Activated CD8-positive, alpha-beta memory T cell treated with anti-CD3 and anti-CD28 coated beads for 36 hours (primary cell): ENCODE measurements around the gene ASIC1. TPM values are rescaled to one million over a fixed set of nuclear protein-coding genes. Genes with fewer than 3 reads are reported as not detected.

Experiments
- CTCF ChIA-PET: fragments of 350-600 bp; sonication (Branson Sonifier 250); formaldehyde crosslinking; loops from one replicate; lab custom pipeline; 2021; ENCODE audit warnings: antibody characterized with exemption; lab: Charles Lee
- POLR2A ChIA-PET: fragments of 350-600 bp; sonication (Branson Sonifier 250); formaldehyde crosslinking; loops from one replicate; lab custom pipeline; 2021; ENCODE audit warnings: antibody characterized with exemption; lab: Charles Lee
- total RNA-seq, 2 experiments: library from RNA; stranded (reverse); gene quantifications; one replicate each; pipeline ENCODE4 v1.2.3, GENCODE V29; 2021

Gene ASIC1
- total RNA-seq, 2 experiments from 2014 or later, result 11.1 to 13.3 TPM

- CTCF ChIA-PET, result interaction anchor here (0.6 to 4.0 kb wide), 6 partner anchors 19 to 571 kb away, joined by 3 to 41 read pairs (median 9); partner anchors contain the start of gene CERS5
- POLR2A ChIA-PET, result interaction anchor here (0.7 kb wide), 1 partner anchor 1120 kb away, joined by 8 read pairs; no protein-coding TSS in a partner anchor
Measured at GRCh38 chr12:50109319-50109718, 51.9 kb downstream of the ASIC1 start.

GRCh38 chr12:50110127-50110761, 52.8 kb downstream of the ASIC1 start:
- POLR2A ChIA-PET, result interaction anchor here (0.6 to 0.8 kb wide), 2 partner anchors 26 to 1200 kb away, joined by 3 to 4 read pairs; no protein-coding TSS in a partner anchor
- CTCF ChIA-PET, result interaction anchor here (0.9 to 4.0 kb wide), 14 partner anchors 10 to 205 kb away, joined by 3 to 41 read pairs (median 7); partner anchors contain the start of gene CERS5

DNA sequence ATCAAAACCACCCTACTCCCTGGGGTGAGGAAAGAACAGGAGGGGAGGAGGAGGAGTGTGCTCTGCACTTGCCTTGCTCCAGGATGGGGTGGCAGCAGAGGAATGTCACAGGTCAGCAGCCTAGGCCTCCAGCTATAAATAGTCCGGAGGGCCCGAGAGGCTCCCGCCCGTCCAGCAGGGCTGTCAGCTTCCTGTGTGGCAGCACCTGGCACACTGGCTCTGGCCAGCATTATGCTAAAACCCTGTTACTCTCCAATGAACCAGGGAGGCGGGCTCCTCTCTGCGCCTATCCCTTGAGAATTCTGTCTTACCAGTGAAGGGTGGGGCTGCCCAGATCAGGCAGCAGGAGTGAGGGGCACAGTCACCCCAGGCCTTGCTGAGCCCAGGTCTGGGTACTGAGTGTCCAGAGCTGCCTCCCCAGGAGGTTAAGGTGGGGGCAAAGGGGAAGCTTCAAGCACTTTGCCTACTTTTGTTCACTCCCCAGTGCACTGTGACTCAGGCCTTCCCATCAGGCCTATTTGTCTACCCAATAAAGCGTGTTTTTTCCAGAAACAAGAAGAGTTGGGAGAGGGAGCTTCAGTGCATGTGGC, 53.5 kb downstream of the ASIC1 start:
- ChIA-PET CTCF (interaction anchor here (0.6 to 4.0 kb wide), 30 partner anchors 8 to 205 kb away, joined by 3 to 41 read pairs (median 4); partner anchors contain the start of genes CERS5 and SMARCD1), POLR2A (interaction anchor here (0.6 to 1.9 kb wide), 3 partner anchors 26 to 1200 kb away, joined by 3 to 25 read pairs (median 4); partner anchors contain the start of gene CERS5)

DNA sequence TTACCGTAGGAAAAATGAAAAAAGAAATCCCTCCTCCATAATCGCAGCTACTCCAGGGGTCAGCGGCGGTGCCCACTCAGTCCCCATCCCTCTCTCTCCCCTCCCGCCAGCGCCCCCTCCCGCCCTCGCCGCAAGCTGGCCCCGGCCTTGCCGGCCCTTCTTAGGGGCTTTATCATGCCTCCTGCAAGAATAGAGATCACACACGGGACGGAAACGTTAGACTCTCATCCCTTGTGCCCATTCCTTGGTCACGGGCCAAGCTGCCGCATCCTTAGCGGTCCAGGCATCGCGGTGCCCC, 53.9 kb downstream of the ASIC1 start:
- CTCF ChIA-PET, result interaction anchor here (0.6 to 4.0 kb wide), 33 partner anchors 9 to 204 kb away, joined by 3 to 41 read pairs (median 4); partner anchors contain the start of genes CERS5 and SMARCD1
- POLR2A ChIA-PET, result interaction anchor here (0.8 to 1.9 kb wide), 5 partner anchors 9 to 56 kb away, joined by 3 to 25 read pairs (median 5); partner anchors contain the start of gene CERS5

DNA sequence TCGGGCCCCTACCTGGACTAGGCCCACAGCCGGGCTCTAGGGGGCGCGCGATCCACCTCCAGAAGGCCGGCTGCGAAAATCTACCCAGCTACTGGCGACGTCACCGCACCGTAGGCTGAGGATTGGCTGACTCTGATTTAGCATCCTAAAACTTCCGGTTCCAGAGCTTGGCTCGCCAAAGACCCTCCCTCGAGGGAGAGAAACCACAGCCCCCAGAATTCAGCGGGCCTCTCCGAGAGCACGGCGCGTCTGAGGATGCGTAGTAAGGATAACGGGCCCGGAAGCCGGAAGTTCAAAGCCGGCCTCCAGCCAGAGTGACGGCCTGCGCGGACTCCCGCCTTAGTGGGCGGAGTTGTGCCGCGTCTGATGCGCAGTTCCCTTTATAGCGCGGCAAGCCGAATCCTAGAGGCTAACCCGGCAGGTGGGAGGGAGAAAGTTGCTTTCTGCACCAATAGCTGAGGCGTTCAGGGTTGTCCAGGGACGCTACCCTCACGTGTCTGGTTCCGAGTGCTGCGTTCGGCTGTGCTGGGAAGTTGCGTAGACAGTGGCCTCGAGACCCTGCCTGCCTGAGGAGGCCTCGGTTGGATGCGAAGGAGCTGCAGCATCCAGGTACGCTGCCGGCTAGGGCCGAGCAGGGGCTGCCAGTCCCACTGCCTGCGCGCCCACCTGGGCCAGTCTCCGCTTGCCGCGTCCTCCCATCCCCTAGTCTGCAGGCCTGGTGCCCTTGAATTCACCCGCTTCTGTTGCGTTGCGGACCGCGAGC, 54.5 kb downstream of the ASIC1 start, which contains the start of gene COX14:
COX14 (plus strand) TSS at position 544 of the 763 bp plus-strand sequence. CDS start 7,808 bp downstream, outside the sequence.
- POLR2A ChIA-PET, result interaction anchor here (0.6 to 1.9 kb wide), 11 partner anchors 9 to 480 kb away, joined by 3 to 25 read pairs (median 4); partner anchors contain the start of genes CERS5, LIMA1 and SMARCD1
- CTCF ChIA-PET, result interaction anchor here (0.6 to 4.0 kb wide), 34 partner anchors 9 to 503 kb away, joined by 3 to 41 read pairs (median 4); partner anchors contain the start of genes CERS5 and SMARCD1

- CTCF ChIA-PET, result interaction anchor here (0.8 to 4.0 kb wide), 18 partner anchors 8 to 203 kb away, joined by 3 to 41 read pairs (median 6); partner anchors contain the start of genes CERS5 and SMARCD1
- POLR2A ChIA-PET, result interaction anchor here (0.6 to 1.9 kb wide), 12 partner anchors 8 to 479 kb away, joined by 3 to 25 read pairs (median 4); partner anchors contain the start of genes CERS5, LIMA1 and SMARCD1
Measured at GRCh38 chr12:50112456-50113218, 55.2 kb downstream of the ASIC1 start.

GRCh38 chr12:50117057-50117622, 59.7 kb downstream of the ASIC1 start:
- ChIA-PET CTCF (interaction anchor here (0.6 to 0.9 kb wide), 3 partner anchors 12 to 143 kb away, joined by 3 to 4 read pairs (median 3); no protein-coding TSS in a partner anchor), POLR2A (no interaction called here)

GRCh38 chr12:50119387-50119786, 62.0 kb downstream of the ASIC1 start:
- ChIA-PET CTCF (interaction anchor here (0.6 kb wide), 1 partner anchor 88 kb away, joined by 3 read pairs; no protein-coding TSS in a partner anchor), POLR2A (no interaction called here)

GRCh38 chr12:50120521-50120920, 63.1 kb downstream of the ASIC1 start:
- POLR2A ChIA-PET, result interaction anchor here (1.2 kb wide), 1 partner anchor 8 kb away, joined by 5 read pairs; the partner anchor contains the start of gene COX14

DNA sequence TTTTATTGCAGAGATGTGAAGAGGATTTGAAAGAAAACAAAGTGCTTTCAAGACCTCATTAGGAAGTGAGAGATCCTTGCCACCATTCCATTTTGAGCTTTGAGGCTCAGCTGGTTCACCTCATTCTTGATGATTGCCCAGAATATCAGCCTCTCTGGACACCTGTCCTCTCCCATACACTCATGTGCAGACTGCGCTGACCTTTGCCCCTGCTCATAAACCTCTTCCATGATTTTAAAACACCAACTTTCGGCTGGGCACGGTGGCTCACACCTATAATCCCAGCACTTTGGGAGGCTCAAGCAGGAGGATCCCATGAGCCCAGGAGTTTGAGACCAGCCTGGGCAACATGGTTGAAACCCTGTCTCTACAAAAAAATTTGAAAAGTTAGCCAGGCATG, 63.6 kb downstream of the ASIC1 start:
- POLR2A ChIA-PET, result interaction anchor here (1.2 kb wide), 1 partner anchor 9 kb away, joined by 5 read pairs; the partner anchor contains the start of gene COX14
- CTCF ChIA-PET, result interaction anchor here (1.1 to 1.5 kb wide), 2 partner anchors 10 to 19 kb away, joined by 5 to 10 read pairs; partner anchors contain the start of gene COX14

More at GRCh38 chr12:50120521-50120920, 63.1 kb downstream of the ASIC1 start:
- CTCF ChIA-PET, result interaction anchor here (0.6 to 1.5 kb wide), 3 partner anchors 9 to 19 kb away, joined by 3 to 10 read pairs (median 5); partner anchors contain the start of gene COX14

DNA sequence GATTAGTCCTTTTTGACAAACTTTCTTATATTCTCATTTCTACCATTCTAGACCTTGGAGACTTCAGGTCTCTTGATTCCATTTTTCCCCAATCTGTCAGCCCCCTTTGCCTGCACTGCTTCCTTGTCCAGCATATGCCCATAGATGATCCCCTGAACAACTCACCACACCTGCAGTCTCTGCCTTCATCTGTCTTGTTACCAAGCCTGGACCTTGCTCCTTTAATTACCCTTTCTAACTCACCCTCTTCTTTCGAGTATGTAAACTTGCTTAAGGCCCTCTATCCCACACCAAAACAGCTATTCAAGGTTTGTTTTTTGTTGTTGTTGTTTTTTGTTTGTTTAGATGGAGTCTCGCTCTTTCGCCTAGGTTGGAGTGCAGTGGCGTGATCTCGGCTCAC, 64.2 kb downstream of the ASIC1 start:
- ChIA-PET POLR2A (no interaction called here), CTCF (no interaction called here)

DNA sequence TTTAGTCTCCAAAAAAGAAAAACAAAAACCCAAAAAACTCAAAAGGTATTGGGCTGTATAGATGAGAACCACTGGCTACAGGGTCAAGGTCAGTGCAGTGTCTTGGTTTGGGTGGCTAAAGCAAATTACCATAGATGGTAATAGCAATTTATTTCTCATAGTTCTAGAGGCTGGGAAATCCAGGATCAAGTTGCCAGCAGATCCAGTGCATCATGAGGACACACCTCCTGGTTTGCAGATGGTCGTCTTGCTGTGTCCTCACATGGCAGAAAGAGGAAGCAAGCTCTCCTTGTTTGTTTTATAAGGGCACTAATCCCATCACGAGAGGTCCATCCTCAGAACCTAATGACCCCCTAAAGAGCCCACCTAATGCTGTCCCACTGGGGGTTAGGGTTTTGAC, 65.8 kb downstream of the ASIC1 start:
- ChIA-PET CTCF (no interaction called here), POLR2A (no interaction called here)

- CTCF ChIA-PET, result interaction anchor here (0.6 to 2.9 kb wide), 3 partner anchors 17 to 856 kb away, joined by 3 to 15 read pairs (median 3); partner anchors contain the start of gene COX14
- POLR2A ChIA-PET, result no interaction called here
Measured at GRCh38 chr12:50127546-50127945, 70.2 kb downstream of the ASIC1 start.

- CTCF ChIA-PET, result interaction anchor here (0.7 to 2.9 kb wide), 4 partner anchors 13 to 244 kb away, joined by 3 to 15 read pairs (median 4); partner anchors contain the start of gene COX14
Measured at GRCh38 chr12:50129290-50129689, 71.9 kb downstream of the ASIC1 start.

DNA sequence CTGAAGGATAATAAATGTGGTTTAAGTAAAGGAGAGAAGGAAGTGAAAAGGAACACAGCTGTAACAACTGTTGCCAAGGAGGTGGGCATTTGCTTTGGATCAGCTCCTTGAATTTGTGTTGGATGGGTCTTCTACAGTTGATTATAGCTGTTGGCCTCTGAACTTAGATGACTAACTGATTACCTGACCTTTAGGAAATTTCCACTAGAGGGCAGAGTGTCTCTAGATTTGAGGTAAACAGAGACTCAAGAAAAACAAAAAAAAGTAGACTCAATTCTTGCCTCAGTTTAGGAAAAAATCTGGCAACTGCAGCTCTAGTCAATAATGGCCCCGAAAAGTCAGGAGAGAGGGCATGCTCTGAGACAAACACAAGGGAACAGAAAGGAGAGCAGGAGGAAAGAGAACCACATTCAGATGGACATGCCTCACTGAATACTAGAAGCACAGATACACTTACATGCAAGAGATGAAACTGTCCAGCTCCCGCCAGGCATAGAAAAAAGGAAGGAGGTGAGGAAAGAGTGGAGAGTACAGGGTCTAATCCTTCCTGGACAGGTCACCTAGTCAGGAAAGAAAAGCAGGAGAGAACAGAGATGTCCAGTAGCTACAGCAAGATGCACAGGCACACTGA, 75.2 kb downstream of the ASIC1 start:
- ChIA-PET CTCF (interaction anchor here (0.7 to 2.7 kb wide), 6 partner anchors 16 to 43 kb away, joined by 3 to 11 read pairs (median 5); partner anchors contain the start of genes CERS5 and COX14), POLR2A (interaction anchor here (0.6 to 0.8 kb wide), 3 partner anchors 21 to 246 kb away, joined by 3 to 4 read pairs (median 3); partner anchors contain the start of gene COX14)

More at GRCh38 chr12:50129290-50129689, 71.9 kb downstream of the ASIC1 start:
- POLR2A ChIA-PET, result interaction anchor here (0.5 to 0.9 kb wide), 2 partner anchors 17 to 903 kb away, joined by 4 to 5 read pairs; partner anchors contain the start of gene COX14
